ENCODE measurements around the gene PKLR. TPM values are rescaled to one million over a fixed set of nuclear protein-coding genes. Genes with fewer than 3 reads are reported as not detected.

The PKLR gene
- total and polyA plus RNA-seq, 2 of the 8 experiments (the other 6 are each of a cell fraction or from before 2014, with no cell fraction given), result 2.3 to 7.5 TPM

- no peak overlapping the region for H2AK5ac ChIP-seq (ENCODE audit: low read depth, low read length)
- WGBS, 2 experiments (ENCODE audit: extremely low coverage in 1 of 2, insufficient coverage in 1 of 2, insufficient read length in 1 of 2, insufficient replicate concordance in 2 of 2, low coverage in 1 of 2, low lambda C conversion rate in 2 of 2, missing lambda C conversion rate in 1 of 2), result 96% methylated on average over 7 of the region's 7 CpGs; no CpG with 5 or more reads in 1 of the 2 experiments
- H3K79me1 ChIP-seq (ENCODE audit: low read depth, low read length), result peaks cover 6% of the 10 kb centered on the region
Measured at GRCh38 chr1:155326631-155327037, 25.4 kb upstream of the PKLR start.

More at GRCh38 chr1:155326631-155327037, 25.4 kb upstream of the PKLR start:
- H3K27ac ChIP-seq (ENCODE audit: low read depth, low read length), result no peak overlapping the region
- no peak overlapping the region for H4K8ac ChIP-seq (ENCODE audit: extremely low read depth, insufficient read depth, low read length)
- DNase-seq (ENCODE audit: low read depth in 1 of 2, low spot score in 2 of 2), result no peak
- no peak overlapping the region for H3K4me2 ChIP-seq (ENCODE audit: insufficient read depth in 1 of 2, low read depth in 2 of 2, low read length in 2 of 2)
- no peaks in the 10 kb centered on the region for H3K9me3 ChIP-seq (ENCODE audit: insufficient read depth in 2 of 2, low read depth in 1 of 2, low read length in 1 of 2)
- CTCF ChIA-PET (ENCODE audit: partially characterized antibody), result interaction anchor here (1.4 to 15.0 kb wide), 2 partner anchors 68 to 76 kb away, joined by 3 to 227 read pairs; partner anchors contain the start of gene ENTREP3
- H3K4me3 ChIP-seq (ENCODE audit: extremely low read depth in 1 of 4, insufficient read depth in 2 of 4, low read depth in 3 of 4, low read length in 4 of 4), result no peak overlapping the region
- peaks cover 0 to 5% (median 3%) of the 10 kb centered on the region in 4 experiments; a peak in 4 of 7 replicates for H3K27me3 ChIP-seq (replicated peaks in 1 of 4; ENCODE audit: control insufficient read depth in 3 of 4, extremely low read depth in 1 of 4, insufficient read depth in 3 of 4, low read length in 3 of 4)
- H2BK15ac ChIP-seq (ENCODE audit: low read length), result no peak overlapping the region
- no peak overlapping the region for H2BK5ac ChIP-seq (ENCODE audit: low read depth, low read length)
- POLR2A ChIA-PET (ENCODE audit: partially characterized antibody), result interaction anchor here (1.6 kb wide), 1 partner anchor 11 kb away, joined by 4 read pairs; no protein-coding TSS in a partner anchor
- peaks cover 4 to 17% (median 11%) of the 10 kb centered on the region in 4 experiments; a peak in 6 of 7 replicates for H3K4me1 ChIP-seq (replicated peaks in 1 of 4; ENCODE audit: control insufficient read depth in 3 of 4, insufficient read depth in 4 of 4, low read length in 3 of 4)
- no peak overlapping the region for H3K9ac ChIP-seq (replicated peaks in 1 of 4; ENCODE audit: extremely low read depth in 1 of 4, low read depth in 3 of 4, low read length in 3 of 4)
- FAIRE-seq, result no peak
- peaks cover 0 to 29% (median 3%) of the 10 kb centered on the region in 4 experiments; a peak in 7 of 8 replicates for H3K36me3 ChIP-seq (ENCODE audit: control insufficient read depth in 2 of 4, insufficient read depth in 4 of 4, low read length in 3 of 4)
- no peak overlapping the region for H3K56ac ChIP-seq (replicated peaks; ENCODE audit: insufficient read length, low read depth, low read length)
- H3K79me2 ChIP-seq (ENCODE audit: control insufficient read depth in 1 of 2, insufficient read depth in 2 of 2, low read length in 2 of 2), result peaks cover 0 to 4% of the 10 kb centered on the region in 2 experiments; a peak in 1 of 4 replicates
- H3K23me2 ChIP-seq (ENCODE audit: low read depth, low read length), result peaks cover 9% of the 10 kb centered on the region; the same call in 1 of the 2 replicates
- H2BK120ac ChIP-seq (replicated peaks; ENCODE audit: low read depth, low read length), result no peak overlapping the region
- no peak overlapping the region for H4K91ac ChIP-seq (replicated peaks; ENCODE audit: insufficient read length, low read length)
- H4K5ac ChIP-seq (ENCODE audit: insufficient read length, low read depth, low read length), result no peak overlapping the region
- H3K18ac ChIP-seq (ENCODE audit: extremely low read depth, low read length), result no peak overlapping the region
- H2BK12ac ChIP-seq (ENCODE audit: low read depth, low read length), result no peak overlapping the region
- H3K23ac ChIP-seq (ENCODE audit: insufficient read length), result no peak overlapping the region
- H3K14ac ChIP-seq (ENCODE audit: insufficient read length), result no peak overlapping the region
- no peak overlapping the region for H2BK20ac ChIP-seq (ENCODE audit: low read length)
- no peak overlapping the region for H2AFZ ChIP-seq (ENCODE audit: low read length)
- H3K4ac ChIP-seq (replicated peaks; ENCODE audit: insufficient read length, low read depth, low read length), result no peak overlapping the region
- peaks cover 5 to 8% of the 10 kb centered on the region in 2 experiments for H4K20me1 ChIP-seq (replicated peaks in 1 of 2; ENCODE audit: control insufficient read depth in 1 of 2, insufficient read depth in 2 of 2, low read length in 2 of 2)
- TF ChIP-seq RXRA (IDR thresholded peaks at IDR 0.05; ENCODE audit: insufficient read depth, low read depth, low read length) (no peak), CTBP2 (IDR thresholded peaks at IDR 0.05; ENCODE audit: borderline replicate concordance, insufficient read depth, insufficient read length, low read length) (no peak)

Measured in H1 (cell line).